ENCODE results near the gene S100A9. TPM values are rescaled to one million over a fixed set of nuclear protein-coding genes. Genes with fewer than 3 reads are reported as not detected.

Gene S100A9
- total and polyA plus RNA-seq, 2 of the 4 experiments (the other 2 are of a cell fraction) = not detected

DNA sequence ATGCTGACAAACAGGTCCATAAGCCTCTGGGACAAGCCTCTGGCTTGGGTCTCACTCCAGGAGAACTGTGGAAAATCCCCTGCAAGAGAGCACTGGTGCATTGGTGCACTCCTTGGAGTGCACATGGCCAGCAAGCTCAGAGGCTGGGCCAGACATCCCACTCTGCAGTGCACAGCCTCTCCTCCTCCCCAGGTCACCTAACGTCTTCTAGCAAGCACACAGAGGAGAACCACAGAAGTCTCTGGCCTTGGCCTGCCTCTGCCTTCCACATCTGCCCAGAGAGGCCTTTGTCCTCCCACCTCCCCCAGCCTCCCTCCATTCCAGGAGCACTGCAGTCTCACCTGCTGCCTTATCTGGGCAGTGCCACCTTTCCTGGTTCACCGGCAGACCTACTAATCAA is 49.1 kb upstream of the S100A9 start:
- WGBS, 2 experiments (ENCODE audit: extremely low coverage in 2 of 2, insufficient read length in 1 of 2) = 50% methylated on average over 1 of the region's 2 CpGs; no CpG with 5 or more reads in 1 of the 2 experiments
- Histone ChIP-seq H3K9me1 (ENCODE audit: insufficient read depth, low read length) (no peaks in the 10 kb centered on the region), H3K14ac (replicated peaks; ENCODE audit: low read depth, low read length) (no peak overlapping the region), H2BK20ac (ENCODE audit: low read depth, low read length) (no peak overlapping the region), H2BK120ac (ENCODE audit: low read depth, low read length) (no peak overlapping the region), H3K79me1 (ENCODE audit: low read depth in 1 of 2, low read length in 2 of 2) (no peaks in the 10 kb centered on the region), H3K4me3 (ENCODE audit: insufficient read depth, low read depth, low read length) (no peak overlapping the region), H3K4me1 (ENCODE audit: control insufficient read depth, insufficient read depth, low read length) (no peaks in the 10 kb centered on the region), H3K4ac (ENCODE audit: low read depth, low read length) (no peak overlapping the region), H4K91ac (ENCODE audit: insufficient read depth, low read depth, low read length) (no peak overlapping the region), H3K27ac (ENCODE audit: insufficient read depth, low read length) (no peak overlapping the region), H2AK5ac (ENCODE audit: low read depth, low read length) (no peak overlapping the region), H3K9me3 (ENCODE audit: control insufficient read depth, insufficient read depth, low read length) (no peaks in the 10 kb centered on the region), H3K9ac (ENCODE audit: low read depth, low read length) (no peak overlapping the region), H4K20me1 (ENCODE audit: insufficient read depth, low read length) (no peaks in the 10 kb centered on the region), H3K56ac (ENCODE audit: extremely low read depth, insufficient read depth, low read length) (no peak overlapping the region), H3K36me3 (ENCODE audit: control insufficient read depth, insufficient read depth, low read length) (no peaks in the 10 kb centered on the region), H2BK15ac (ENCODE audit: low read depth, low read length) (no peak overlapping the region), H3K4me2 (ENCODE audit: low read depth, low read length) (no peak overlapping the region), H3K18ac (ENCODE audit: low read depth, low read length) (no peak overlapping the region), H4K5ac (ENCODE audit: low read depth, low read length) (no peak overlapping the region), H3K27me3 (ENCODE audit: control insufficient read depth, insufficient read depth, low read length) (no peaks in the 10 kb centered on the region), H2AFZ (replicated peaks; ENCODE audit: low read length, poor library complexity) (no peak overlapping the region), H4K8ac (ENCODE audit: low read depth in 2 of 2, low read length in 2 of 2) (no peak overlapping the region), H2BK5ac (ENCODE audit: low read depth, low read length, poor library complexity, severe bottlenecking) (no peak overlapping the region), H3K23ac (ENCODE audit: low read depth, low read length) (no peak overlapping the region), H2AK9ac (replicated peaks; ENCODE audit: low read depth, low read length, poor library complexity) (no peak overlapping the region)
- ATAC-seq (ENCODE audit: low read depth) (no peak), DNase-seq (no peak)
- BruUV-seq (replicated peaks) = no TSS peak
- CTCF ChIA-PET = no interaction called here
- in situ Hi-C loops (cut with MboI; ENCODE audit: low sequenced_read_pairs) (no loop called here), dilution Hi-C loops (cut with HindIII; ENCODE audit: low sequenced_read_pairs, unreplicated experiment) (no loop called here), intact Hi-C loops (cut with micrococcal nuclease) (no loop called here)
- TF ChIP-seq CHD1 (IDR thresholded peaks at IDR 0.05; ENCODE audit: low read depth, low read length) (no peak), MXI1 (IDR thresholded peaks at IDR 0.05; ENCODE audit: borderline replicate concordance, low read depth, low read length) (no peak), NFE2L2 (IDR thresholded peaks at IDR 0.05; ENCODE audit: low read depth, low read length) (no peak), MAZ (IDR thresholded peaks at IDR 0.05; ENCODE audit: borderline replicate concordance, low read depth, low read length) (no peak), RAD21 (IDR thresholded peaks at IDR 0.05; ENCODE audit: low read length) (no peak), MAFK (IDR thresholded peaks at IDR 0.05; ENCODE audit: low read depth, low read length) (no peak), RFX5 (IDR thresholded peaks at IDR 0.05; ENCODE audit: low read depth, low read length) (no peak), SMC3 (IDR thresholded peaks at IDR 0.05; ENCODE audit: low read depth, low read length) (no peak), RCOR1 (IDR thresholded peaks at IDR 0.05; ENCODE audit: insufficient replicate concordance, low read length) (no peak)
- TF ChIP-seq, protein P1, sequence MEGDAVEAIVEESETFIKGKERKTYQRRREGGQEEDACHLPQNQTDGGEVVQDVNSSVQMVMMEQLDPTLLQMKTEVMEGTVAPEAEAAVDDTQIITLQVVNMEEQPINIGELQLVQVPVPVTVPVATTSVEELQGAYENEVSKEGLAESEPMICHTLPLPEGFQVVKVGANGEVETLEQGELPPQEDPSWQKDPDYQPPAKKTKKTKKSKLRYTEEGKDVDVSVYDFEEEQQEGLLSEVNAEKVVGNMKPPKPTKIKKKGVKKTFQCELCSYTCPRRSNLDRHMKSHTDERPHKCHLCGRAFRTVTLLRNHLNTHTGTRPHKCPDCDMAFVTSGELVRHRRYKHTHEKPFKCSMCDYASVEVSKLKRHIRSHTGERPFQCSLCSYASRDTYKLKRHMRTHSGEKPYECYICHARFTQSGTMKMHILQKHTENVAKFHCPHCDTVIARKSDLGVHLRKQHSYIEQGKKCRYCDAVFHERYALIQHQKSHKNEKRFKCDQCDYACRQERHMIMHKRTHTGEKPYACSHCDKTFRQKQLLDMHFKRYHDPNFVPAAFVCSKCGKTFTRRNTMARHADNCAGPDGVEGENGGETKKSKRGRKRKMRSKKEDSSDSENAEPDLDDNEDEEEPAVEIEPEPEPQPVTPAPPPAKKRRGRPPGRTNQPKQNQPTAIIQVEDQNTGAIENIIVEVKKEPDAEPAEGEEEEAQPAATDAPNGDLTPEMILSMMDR (conservative IDR thresholded peaks at IDR 0.05; ENCODE audit: low read depth, low read length) = no peak
- TF ChIP-seq, protein P2, sequence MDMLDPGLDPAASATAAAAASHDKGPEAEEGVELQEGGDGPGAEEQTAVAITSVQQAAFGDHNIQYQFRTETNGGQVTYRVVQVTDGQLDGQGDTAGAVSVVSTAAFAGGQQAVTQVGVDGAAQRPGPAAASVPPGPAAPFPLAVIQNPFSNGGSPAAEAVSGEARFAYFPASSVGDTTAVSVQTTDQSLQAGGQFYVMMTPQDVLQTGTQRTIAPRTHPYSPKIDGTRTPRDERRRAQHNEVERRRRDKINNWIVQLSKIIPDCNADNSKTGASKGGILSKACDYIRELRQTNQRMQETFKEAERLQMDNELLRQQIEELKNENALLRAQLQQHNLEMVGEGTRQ (IDR thresholded peaks at IDR 0.05; ENCODE audit: low read depth, low read length) = no peak
- POLR2A ChIA-PET (ENCODE audit: unreplicated experiment) = no interaction called here
